NCI-H1105 (cell line): ENCODE results near the gene PRKN.
"Not testable (repeated sequence)": the region's sequence is repeated elsewhere in the genome, so short reads cannot be mapped to it uniquely, and the experiment has no call there.

Experiments used
- DNase-seq: peaks from one replicate; lab custom pipeline; 2025; lab: John Stamatoyannopoulos, UW

The PRKN gene

GRCh38 chr6:161542346-161542980, 1185.1 kb downstream of the PRKN start:
- DNase-seq = no peak

GRCh38 chr6:161540532-161540931, 1187.0 kb downstream of the PRKN start:
- DNase-seq = no peak

GRCh38 chr6:161536224-161536630, 1191.3 kb downstream of the PRKN start:
- DNase-seq = no peak

- DNase-seq = no peak
Observed at GRCh38 chr6:161534264-161534873, 1193.2 kb downstream of the PRKN start.

GRCh38 chr6:161533266-161533665, 1194.3 kb downstream of the PRKN start:
- no peak for DNase-seq

- no peak for DNase-seq
Observed at GRCh38 chr6:161532536-161532935, 1195.0 kb downstream of the PRKN start.

- no peak for DNase-seq
Observed at GRCh38 chr6:161526794-161527193, 1200.8 kb downstream of the PRKN start.

GRCh38 chr6:161523362-161523761, 1204.2 kb downstream of the PRKN start:
- DNase-seq = no peak

- no peak for DNase-seq
Observed at GRCh38 chr6:161522276-161522675, 1205.3 kb downstream of the PRKN start.

GRCh38 chr6:161511447-161512095, 1216.0 kb downstream of the PRKN start:
- no peak for DNase-seq

- no peak for DNase-seq
Observed at GRCh38 chr6:161508341-161508740, 1219.2 kb downstream of the PRKN start.

- DNase-seq = no peak
Observed at GRCh38 chr6:161507375-161507774, 1220.2 kb downstream of the PRKN start.

GRCh38 chr6:161503570-161503969, 1224.0 kb downstream of the PRKN start:
- no peak for DNase-seq

GRCh38 chr6:161498881-161499280, 1228.7 kb downstream of the PRKN start:
- DNase-seq = no peak

GRCh38 chr6:161498359-161498758, 1229.2 kb downstream of the PRKN start:
- peak; percentile 77 for DNase-seq

GRCh38 chr6:161496941-161497340, 1230.6 kb downstream of the PRKN start:
- DNase-seq = no peak

GRCh38 chr6:161496271-161496670, 1231.3 kb downstream of the PRKN start:
- DNase-seq = not testable (repeated sequence)

GRCh38 chr6:161494566-161494965, 1233.0 kb downstream of the PRKN start:
- DNase-seq = no peak

- DNase-seq = no peak
Observed at GRCh38 chr6:161493576-161494118, 1233.9 kb downstream of the PRKN start.

- no peak for DNase-seq
Observed at GRCh38 chr6:161489626-161490306, 1237.8 kb downstream of the PRKN start.

- no peak for DNase-seq
Observed at GRCh38 chr6:161487694-161488093, 1239.9 kb downstream of the PRKN start.

- DNase-seq = no peak
Observed at GRCh38 chr6:161487217-161487531, 1240.4 kb downstream of the PRKN start.
